Mesenchymal stem cell (in vitro differentiated cells and primary cell): ENCODE measurements around the gene RIPPLY1.

ENCODE experiments used
- DNase-seq: peaks from one replicate; pipeline ENCODE4 v3.0.0-alpha.2; 2013
- H2AFZ ChIP-seq: one replicate; pipeline ENCODE4 v1.6.1; 2013; ENCODE audit warnings: low read depth, mild to moderate bottlenecking, control low read depth, inconsistent platforms, low read length, moderate library complexity
- H2AK5ac ChIP-seq: 2 replicates; pipeline ENCODE4 v1.6.1; 2013; ENCODE audit warnings: low read length, moderate library complexity, mild to moderate bottlenecking, inconsistent platforms; ENCODE audit not compliant: severe bottlenecking
- H2BK120ac ChIP-seq: one replicate; pipeline ENCODE4 v1.6.1; 2013; ENCODE audit warnings: low read depth, mild to moderate bottlenecking, inconsistent platforms, low read length, moderate library complexity
- H2BK12ac ChIP-seq, 2 experiments: one replicate each; pipeline ENCODE4 v1.6.1; 2013; ENCODE audit warnings: inconsistent platforms in 2 of 2, low read length in 2 of 2, mild to moderate bottlenecking in 2 of 2, moderate library complexity in 2 of 2, control low read depth in 1 of 2
- H2BK15ac ChIP-seq: one replicate; pipeline ENCODE4 v1.6.1; 2013; ENCODE audit warnings: mild to moderate bottlenecking, low read depth, inconsistent platforms; ENCODE audit not compliant: poor library complexity, severe bottlenecking
- H2BK5ac ChIP-seq: 2 replicates; pipeline ENCODE4 v1.6.1; 2013; ENCODE audit warnings: low read depth, mild to moderate bottlenecking, low read length, control low read depth, inconsistent platforms; ENCODE audit not compliant: poor library complexity, severe bottlenecking
- H3K14ac ChIP-seq, 2 experiments: one replicate each; pipeline ENCODE4 v1.6.1; 2013; ENCODE audit warnings: inconsistent platforms in 2 of 2, low read length in 2 of 2, control low read depth in 1 of 2, mild to moderate bottlenecking in 1 of 2, moderate library complexity in 1 of 2
- H3K18ac ChIP-seq, 2 experiments: one replicate each; pipeline ENCODE4 v1.6.1; 2013; ENCODE audit warnings: inconsistent platforms in 2 of 2, low read length in 2 of 2, control low read depth in 1 of 2, low read depth in 1 of 2, mild to moderate bottlenecking in 1 of 2
- H3K23ac ChIP-seq, 2 experiments: one replicate each; pipeline ENCODE4 v1.6.1; 2013; ENCODE audit warnings: inconsistent platforms in 2 of 2, low read length in 2 of 2, mild to moderate bottlenecking in 2 of 2, moderate library complexity in 2 of 2, control low read depth in 1 of 2
- H3K27ac ChIP-seq: 2 replicates; pipeline ENCODE4 v1.5.1; 2013; ENCODE audit warnings: mild to moderate bottlenecking, moderate library complexity, low read length, control low read depth, inconsistent platforms; ENCODE audit not compliant: poor library complexity, severe bottlenecking
- H3K27me3 ChIP-seq, 2 experiments: 2 replicates each; pipeline versions ENCODE4 v1.6.1 to v1.7.0; 2013; ENCODE audit warnings: low read length in 2 of 2, mild to moderate bottlenecking in 2 of 2, moderate library complexity in 2 of 2, control low read depth in 1 of 2, inconsistent platforms in 1 of 2; ENCODE audit not compliant: control insufficient read depth in 1 of 2, insufficient read depth in 1 of 2
- H3K36me3 ChIP-seq, 2 experiments: 2 replicates each; pipeline versions ENCODE4 v1.6.1 to v1.7.0; 2013; ENCODE audit warnings: low read length in 2 of 2, control low read depth in 1 of 2, inconsistent platforms in 1 of 2, low read depth in 1 of 2, mild to moderate bottlenecking in 1 of 2; ENCODE audit not compliant: insufficient read depth in 2 of 2, control insufficient read depth in 1 of 2
- H3K4ac ChIP-seq, 2 experiments: one replicate each; pipeline ENCODE4 v1.6.1; 2013; ENCODE audit warnings: inconsistent platforms in 2 of 2, low read length in 2 of 2, mild to moderate bottlenecking in 2 of 2, moderate library complexity in 2 of 2, control low read depth in 1 of 2, low read depth in 1 of 2
- H3K4me1 ChIP-seq: 2 replicates; pipeline ENCODE4 v1.6.1; 2013; ENCODE audit warnings: low read depth, low read length, control low read depth; ENCODE audit not compliant: control insufficient read depth, insufficient read depth
- H3K4me2 ChIP-seq: 2 replicates; pipeline ENCODE4 v1.6.1; 2013; ENCODE audit warnings: low read length, mild to moderate bottlenecking, inconsistent platforms; ENCODE audit not compliant: poor library complexity, severe bottlenecking
- H3K4me3 ChIP-seq, 2 experiments: 2 replicates each; pipeline versions ENCODE4 v1.5.1 to v1.7.0; 2013; ENCODE audit warnings: low read length in 2 of 2, mild to moderate bottlenecking in 2 of 2, control low read depth in 1 of 2, low read depth in 1 of 2; ENCODE audit not compliant: insufficient read depth in 1 of 2
- H3K79me1 ChIP-seq: replicated peaks from 2 replicates; pipeline ENCODE4 v1.6.1; 2013; ENCODE audit warnings: mild to moderate bottlenecking, control low read depth, low read length, inconsistent platforms; ENCODE audit not compliant: poor library complexity, severe bottlenecking
- H3K9ac ChIP-seq: 2 replicates; pipeline ENCODE4 v1.7.0; 2013; ENCODE audit warnings: mild to moderate bottlenecking, low read length, moderate library complexity
- H3K9me3 ChIP-seq: 2 replicates; pipeline ENCODE4 v1.7.0; 2013; ENCODE audit warnings: mild to moderate bottlenecking, low read length; ENCODE audit not compliant: control insufficient read depth
- H4K8ac ChIP-seq: one replicate; pipeline ENCODE4 v1.6.1; 2013; ENCODE audit warnings: inconsistent platforms, mild to moderate bottlenecking, low read length, moderate library complexity
- H4K91ac ChIP-seq: one replicate; pipeline ENCODE4 v1.6.1; 2013; ENCODE audit warnings: mild to moderate bottlenecking, low read length, inconsistent platforms
- WGBS: methylation state at CpG from one replicate; pipeline ENCODE4 v1.1.7; 2013; ENCODE audit warnings: mixed read lengths; 5-methylcytosine and 5-hydroxymethylcytosine counted together

The RIPPLY1 gene

GRCh38 chrX:106897259-106897658 lies 5.9 kb downstream of the RIPPLY1 start:
- H3K4me2 ChIP-seq, result no peak overlapping the region
- 76% methylated on average over 4 of the region's 6 CpGs for WGBS
- no peak overlapping the region for H2BK5ac ChIP-seq
- no peak overlapping the region for H3K18ac ChIP-seq
- no peaks in the 10 kb centered on the region for H3K79me1 ChIP-seq
- no peak overlapping the region for H3K4ac ChIP-seq
- no peak overlapping the region for H2AFZ ChIP-seq
- peak overlapping the region; percentile 47 for H3K9ac ChIP-seq
- no peak overlapping the region for H4K91ac ChIP-seq
- no peaks in the 10 kb centered on the region for H3K9me3 ChIP-seq
- no peak overlapping the region for H2BK120ac ChIP-seq
- no peak overlapping the region for H3K27ac ChIP-seq
- no peak overlapping the region for H2BK15ac ChIP-seq
- no peak overlapping the region for H3K4me3 ChIP-seq
- H3K27me3 ChIP-seq, result peaks cover 0 to 46% of the 10 kb centered on the region in 2 experiments
- no peak overlapping the region for H2AK5ac ChIP-seq
- DNase-seq, result no peak
- H3K4me1 ChIP-seq, result peaks cover 6% of the 10 kb centered on the region
- H3K36me3 ChIP-seq, result no peaks in the 10 kb centered on the region
- no peak overlapping the region for H3K23ac ChIP-seq
- H2BK12ac ChIP-seq, result no peak overlapping the region
- no peak overlapping the region for H4K8ac ChIP-seq
- no peak overlapping the region for H3K14ac ChIP-seq

GRCh38 chrX:106894978-106895452 lies 8.1 kb downstream of the RIPPLY1 start:
- H3K9ac ChIP-seq, result peak overlapping the region; percentile 60
- no peak overlapping the region for H2BK5ac ChIP-seq
- no peak overlapping the region for H2BK120ac ChIP-seq
- H4K8ac ChIP-seq, result peak overlapping the region; percentile 80
- DNase-seq, result peak; percentile 64
- no peak overlapping the region for H2AFZ ChIP-seq
- H3K27me3 ChIP-seq, result peaks cover 0 to 42% of the 10 kb centered on the region in 2 experiments
- no peak overlapping the region for H3K4ac ChIP-seq
- H3K4me3 ChIP-seq, result no peak overlapping the region
- peak overlapping the region; percentile 21 to 38 for H3K18ac ChIP-seq
- no peak overlapping the region for H2AK5ac ChIP-seq
- no peaks in the 10 kb centered on the region for H3K9me3 ChIP-seq
- H2BK12ac ChIP-seq, result peak overlapping the region in 1 of 2 experiments; percentile 63
- H3K27ac ChIP-seq, result peak overlapping the region; percentile 86
- 8% methylated on average over 3 of the region's 3 CpGs for WGBS
- no peaks in the 10 kb centered on the region for H3K36me3 ChIP-seq
- no peaks in the 10 kb centered on the region for H3K79me1 ChIP-seq
- H3K23ac ChIP-seq, result no peak overlapping the region
- H3K14ac ChIP-seq, result no peak overlapping the region
- H2BK15ac ChIP-seq, result no peak overlapping the region
- H3K4me2 ChIP-seq, result no peak overlapping the region
- peak overlapping the region; percentile 39 for H4K91ac ChIP-seq
- H3K4me1 ChIP-seq, result peaks cover 6% of the 10 kb centered on the region

DNA sequence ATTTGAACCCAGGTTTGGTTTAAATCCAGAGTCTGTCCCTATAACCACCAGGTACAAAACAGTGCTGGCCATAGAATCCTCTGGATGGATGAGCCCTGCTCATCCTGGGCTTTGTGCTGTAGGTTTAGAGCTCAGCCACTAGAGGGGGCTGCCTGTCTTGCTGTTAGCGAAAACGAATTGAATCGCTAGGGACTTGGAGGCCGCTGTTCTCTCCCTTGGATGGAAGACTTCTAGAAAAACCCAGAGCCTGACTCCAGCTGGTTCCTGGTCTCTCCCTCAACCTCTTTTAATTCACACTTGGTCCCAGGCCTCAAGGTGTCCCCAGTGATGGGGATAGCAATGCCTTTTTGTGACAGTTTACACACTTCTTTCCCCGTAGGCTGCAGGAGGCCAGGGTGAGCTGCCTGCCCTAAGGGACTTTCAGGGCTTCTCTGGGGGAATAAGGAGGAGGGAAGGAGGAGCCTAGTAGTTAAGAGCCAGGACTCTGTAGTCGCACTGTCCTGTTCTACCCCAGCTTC lies 8.7 kb downstream of the RIPPLY1 start:
- Histone ChIP-seq H4K8ac (peak overlapping the region; percentile 80), H3K4ac (no peak overlapping the region)
- WGBS, result 0% methylated on average over 5 of the region's 6 CpGs

GRCh38 chrX:106891762-106892460 lies 11.2 kb downstream of the RIPPLY1 start:
- WGBS, result 82% methylated on average over 5 of the region's 7 CpGs
- no peak for DNase-seq

More for the DNA sequence above, 8.7 kb downstream of the RIPPLY1 start:
- Histone ChIP-seq H3K14ac (no peak overlapping the region), H3K27me3 (peaks cover 0 to 38% of the 10 kb centered on the region in 2 experiments), H3K4me3 (no peak overlapping the region), H4K91ac (peak overlapping the region; percentile 39), H3K18ac (peak overlapping the region; percentile 21 to 38), H3K4me1 (peaks cover 6% of the 10 kb centered on the region), H3K79me1 (no peaks in the 10 kb centered on the region), H2BK12ac (no peak overlapping the region), H2BK15ac (no peak overlapping the region), H2AK5ac (no peak overlapping the region), H2BK120ac (no peak overlapping the region), H3K27ac (peak overlapping the region; percentile 86), H3K9me3 (no peaks in the 10 kb centered on the region), H3K36me3 (no peaks in the 10 kb centered on the region), H3K23ac (no peak overlapping the region), H2BK5ac (no peak overlapping the region), H3K9ac (peak overlapping the region; percentile 60), H3K4me2 (no peak overlapping the region), H2AFZ (peak overlapping the region; percentile 67)
- DNase-seq, result peak; percentile 74

More at GRCh38 chrX:106891762-106892460, 11.2 kb downstream of the RIPPLY1 start:
- Histone ChIP-seq H2BK120ac (no peak overlapping the region), H2BK12ac (no peak overlapping the region), H2AK5ac (no peak overlapping the region), H4K8ac (no peak overlapping the region), H3K4me1 (peaks cover 6% of the 10 kb centered on the region), H3K9ac (no peak overlapping the region), H2BK5ac (no peak overlapping the region), H3K27me3 (peaks cover 0 to 36% of the 10 kb centered on the region in 2 experiments), H3K9me3 (peaks cover 6% of the 10 kb centered on the region), H3K4ac (no peak overlapping the region), H3K4me3 (no peak overlapping the region), H3K36me3 (no peaks in the 10 kb centered on the region), H3K18ac (no peak overlapping the region), H4K91ac (no peak overlapping the region), H2BK15ac (no peak overlapping the region), H3K27ac (no peak overlapping the region), H3K23ac (no peak overlapping the region), H3K14ac (no peak overlapping the region), H2AFZ (no peak overlapping the region), H3K79me1 (no peaks in the 10 kb centered on the region), H3K4me2 (no peak overlapping the region)
